Gastroesophageal sphincter (tissue), 4 donors: ENCODE measurements around the gene HTR4. TPM values are rescaled to one million over a fixed set of nuclear protein-coding genes. Genes with fewer than 3 reads are reported as not detected.

Experiments used
- ATAC-seq: fragments of 150-250 bp; one replicate; pipeline ENCODE4 v1.9.1; 2016; ENCODE audit warnings: mild to moderate bottlenecking, moderate library complexity
- H3K27ac ChIP-seq, 4 donors: fragments of 200-600 bp; sonication (generic) in 3 of 4; 1 replicate in 3 of 4; 2 replicates in 1 of 4; pipeline ENCODE4 v1.5.1; 2016 to 2019
- H3K27me3 ChIP-seq: fragments of 200-600 bp; sonication (generic); one replicate; pipeline ENCODE4 v1.5.1; 2019
- H3K36me3 ChIP-seq, 2 donors: fragments of 200-600 bp; sonication (generic); one replicate each; pipeline ENCODE4 v1.5.1; 2019; ENCODE audit warnings: control low read depth in 1 of 2
- H3K4me1 ChIP-seq, 3 donors: fragments of 200-600 bp; sonication (generic); 1 replicate in 2 of 3; 2 replicates in 1 of 3; pipeline ENCODE4 v1.5.1; 2016 to 2019; ENCODE audit warnings: control low read depth in 2 of 3
- H3K4me3 ChIP-seq, 2 donors: fragments of 200-600 bp; sonication (generic); one replicate each; pipeline ENCODE4 v1.5.1; 2019; ENCODE audit warnings: mild to moderate bottlenecking in 1 of 2, moderate library complexity in 1 of 2
- H3K9me3 ChIP-seq, 3 donors: fragments of 200-600 bp; sonication (generic); one replicate each; pipeline ENCODE4 v1.5.1; 2017 to 2019; ENCODE audit warnings: control low read depth in 2 of 3
- CTCF ChIP-seq, 4 experiments: fragments of 200-600 bp in 2 of 4; fragments of 450-650 bp in 2 of 4; sonication (generic) in 1 of 4; IDR thresholded peaks; one replicate each; pipeline ENCODE4 v1.5.1; 2017 to 2019; ENCODE audit warnings: antibody characterized with exemption in 4 of 4, mild to moderate bottlenecking in 2 of 4, moderate library complexity in 2 of 4
- EP300 ChIP-seq: sonication (generic); formaldehyde crosslinking; IDR thresholded peaks from one replicate; pipeline ENCODE4 v1.6.1; 2017; ENCODE audit warnings: antibody characterized with exemption, mild to moderate bottlenecking
- POLR2A ChIP-seq, 2 donors: fragments of 450-650 bp; IDR thresholded peaks; one replicate each; pipeline ENCODE4 v1.6.1; 2017; ENCODE audit warnings: antibody characterized with exemption in 2 of 2, mild to moderate bottlenecking in 2 of 2, moderate library complexity in 1 of 2
- POLR2AphosphoS5 ChIP-seq: sonication (generic); formaldehyde crosslinking; IDR thresholded peaks from one replicate; pipeline ENCODE4 v1.6.1; 2017; ENCODE audit warnings: antibody characterized with exemption
- WGBS, 2 donors: methylation state at CpG; one replicate each; pipeline ENCODE4 v1.1.5; 2018; ENCODE audit warnings: low coverage in 1 of 2; 5-methylcytosine and 5-hydroxymethylcytosine counted together
- total RNA-seq, 4 donors: library from RNA; depleted of rRNA; stranded (reverse); fragments of >200 nt; gene quantifications; one replicate each; pipeline ENCODE4 v1.1.0, GENCODE V29; 2016

Gene HTR4
- total RNA-seq, 4 donors from 2014 or later = 0.27 to 1.0 TPM; not detected in 2

- WGBS, 2 donors = 56 to 93% methylated on average over 2 of the region's 2 CpGs
- no peaks in the 10 kb centered on the region for H3K27me3 ChIP-seq
- H3K4me1 ChIP-seq = no peaks in the 10 kb centered on the region
- no peak for ATAC-seq
- no peak overlapping the region for H3K4me3 ChIP-seq
- no peaks in the 10 kb centered on the region for H3K36me3 ChIP-seq
- TF ChIP-seq CTCF (IDR thresholded peaks at IDR 0.05) = no peak
- TF ChIP-seq POLR2AphosphoS5 = no peak
- TF ChIP-seq EP300 = no peak
- TF ChIP-seq POLR2A (IDR thresholded peaks at IDR 0.05) = no peak
- H3K9me3 ChIP-seq = no peaks in the 10 kb centered on the region
- H3K27ac ChIP-seq = no peak overlapping the region
Measured at GRCh38 chr5:148625250-148625649, 29.1 kb downstream of the HTR4 start.

DNA sequence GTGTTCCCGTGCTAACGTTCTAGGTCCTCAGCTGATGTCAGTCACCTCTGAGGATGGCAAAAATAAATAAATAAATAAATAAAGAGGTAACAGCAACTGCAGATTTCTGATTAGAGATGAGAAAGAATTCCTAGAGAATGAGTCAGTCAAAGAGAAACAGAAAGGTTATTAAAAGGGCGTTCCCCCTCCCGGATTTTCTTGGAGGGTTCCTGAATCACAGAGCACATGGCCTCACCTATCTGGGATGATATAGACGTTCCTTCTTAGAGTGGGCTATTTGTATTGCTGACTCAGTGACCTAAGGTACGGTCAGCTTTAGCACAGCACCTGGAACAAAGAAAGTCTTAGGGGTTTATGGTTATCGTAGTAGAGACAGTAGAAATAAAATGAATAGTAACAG lies 30.6 kb downstream of the HTR4 start:
- no peaks in the 10 kb centered on the region for H3K27me3 ChIP-seq
- no peak overlapping the region for H3K4me3 ChIP-seq
- 65 to 74% methylated on average over 3 to 7 of the region's 7 CpGs for WGBS, 2 donors
- H3K36me3 ChIP-seq = no peaks in the 10 kb centered on the region
- TF ChIP-seq CTCF (IDR thresholded peaks at IDR 0.05) = no peak
- H3K27ac ChIP-seq = no peak overlapping the region
- no peaks in the 10 kb centered on the region for H3K9me3 ChIP-seq
- ATAC-seq = no peak
- H3K4me1 ChIP-seq = no peaks in the 10 kb centered on the region

DNA sequence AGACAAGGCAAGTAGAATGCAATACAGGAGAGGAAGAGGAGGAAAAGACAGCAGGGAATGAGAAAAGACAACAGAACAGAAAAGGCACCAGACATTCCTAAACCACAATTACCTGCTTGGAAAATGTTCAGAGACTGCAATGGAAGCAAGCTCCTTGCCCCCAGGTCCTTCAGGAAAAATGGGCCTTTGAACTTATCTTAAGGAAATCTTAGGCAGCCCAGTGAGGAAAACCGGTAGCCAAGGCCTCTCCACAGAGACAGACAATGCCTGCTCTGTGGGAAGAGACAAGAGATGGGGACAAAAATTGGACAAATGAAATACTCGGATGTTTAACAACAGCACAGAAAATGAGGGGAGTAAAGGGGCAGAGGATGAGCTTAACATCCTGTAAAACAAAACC lies 31.2 kb downstream of the HTR4 start:
- no peak for ATAC-seq
- Histone ChIP-seq H3K4me3 (no peak overlapping the region), H3K9me3 (no peaks in the 10 kb centered on the region), H3K27ac (no peak overlapping the region), H3K4me1 (no peaks in the 10 kb centered on the region), H3K27me3 (no peaks in the 10 kb centered on the region), H3K36me3 (no peaks in the 10 kb centered on the region)
- TF ChIP-seq CTCF (IDR thresholded peaks at IDR 0.05) (no peak), POLR2AphosphoS5 (no peak), POLR2A (IDR thresholded peaks at IDR 0.05) (no peak), EP300 (no peak)
- WGBS, 2 donors = 69 to 81% methylated on average over 2 of the region's 2 CpGs

- Histone ChIP-seq H3K4me3 (no peak overlapping the region), H3K4me1 (no peaks in the 10 kb centered on the region), H3K9me3 (no peaks in the 10 kb centered on the region), H3K27me3 (no peaks in the 10 kb centered on the region), H3K27ac (no peak overlapping the region), H3K36me3 (no peaks in the 10 kb centered on the region)
- WGBS, 2 donors = 13 to 14% methylated on average over 2 of the region's 2 CpGs
- no peak for ATAC-seq
- TF ChIP-seq POLR2A (IDR thresholded peaks at IDR 0.05) (no peak), EP300 (no peak), POLR2AphosphoS5 (no peak), CTCF (IDR thresholded peaks at IDR 0.05) (no peak)
Measured at GRCh38 chr5:148620696-148621095, 33.6 kb downstream of the HTR4 start.

- H3K4me3 ChIP-seq = no peak overlapping the region
- H3K4me1 ChIP-seq = no peaks in the 10 kb centered on the region
- no peaks in the 10 kb centered on the region for H3K36me3 ChIP-seq
- no peaks in the 10 kb centered on the region for H3K27me3 ChIP-seq
- ATAC-seq = no peak
- TF ChIP-seq POLR2A (IDR thresholded peaks at IDR 0.05) (no peak), POLR2AphosphoS5 (no peak), CTCF (IDR thresholded peaks at IDR 0.05) (no peak), EP300 (no peak)
- 53 to 68% methylated on average over 3 of the region's 3 CpGs for WGBS, 2 donors
- H3K9me3 ChIP-seq = no peaks in the 10 kb centered on the region
- H3K27ac ChIP-seq = no peak overlapping the region
Measured at GRCh38 chr5:148620091-148620490, 34.2 kb downstream of the HTR4 start.
